HS-27A (cell line): ENCODE results near the gene WDR7.

Experiments used
- DNase-seq: peaks from one replicate; pipeline ENCODE4 v3.0.0-alpha.2; 2012; ENCODE audit warnings: low read depth, missing footprints

The WDR7 gene

GRCh38 chr18:56804395-56804794, 153.2 kb downstream of the WDR7 start:
- DNase-seq: no peak

GRCh38 chr18:56807901-56808300, 156.7 kb downstream of the WDR7 start:
- no peak for DNase-seq

DNA sequence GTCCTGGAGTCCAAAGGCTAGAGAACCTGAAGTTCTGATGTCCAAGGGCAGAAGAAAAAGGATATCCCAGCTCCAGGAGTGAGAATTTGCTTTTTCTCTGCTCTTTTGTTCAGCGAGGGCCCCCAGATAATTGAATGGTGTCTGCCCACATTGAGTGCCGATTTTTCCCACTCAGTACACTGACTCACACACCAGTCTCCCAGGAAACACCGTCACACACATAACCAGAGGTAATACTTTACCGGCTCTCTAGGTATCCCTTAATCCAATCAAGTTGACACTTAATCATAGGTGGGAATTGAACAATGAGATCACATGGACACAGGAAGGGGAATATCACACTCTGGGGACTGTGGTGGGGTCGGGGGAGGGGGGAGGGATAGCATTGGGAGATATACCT, 161.5 kb downstream of the WDR7 start:
- DNase-seq: no peak

DNA sequence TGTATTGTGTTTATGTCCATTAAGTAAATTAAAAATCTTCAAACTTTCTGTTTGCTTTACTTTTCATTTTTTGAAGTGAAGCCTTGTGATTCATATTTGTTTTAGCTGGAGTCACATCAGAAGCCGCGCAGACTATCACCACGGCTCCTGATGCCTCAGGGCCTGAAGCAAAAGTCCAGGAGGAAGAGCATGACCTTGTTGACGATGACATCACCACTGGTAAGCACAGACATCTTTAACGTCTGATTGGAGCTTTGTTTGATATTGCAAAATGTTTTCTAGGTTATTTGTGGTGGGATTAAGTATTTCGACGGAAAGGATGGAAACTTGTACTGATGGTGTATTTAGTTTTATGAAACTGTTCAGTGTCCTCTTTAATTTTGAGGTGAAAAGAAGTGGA, 164.8 kb downstream of the WDR7 start:
- DNase-seq: no peak

GRCh38 chr18:56823986-56824565, 172.9 kb downstream of the WDR7 start:
- peak; percentile 51 for DNase-seq

DNA sequence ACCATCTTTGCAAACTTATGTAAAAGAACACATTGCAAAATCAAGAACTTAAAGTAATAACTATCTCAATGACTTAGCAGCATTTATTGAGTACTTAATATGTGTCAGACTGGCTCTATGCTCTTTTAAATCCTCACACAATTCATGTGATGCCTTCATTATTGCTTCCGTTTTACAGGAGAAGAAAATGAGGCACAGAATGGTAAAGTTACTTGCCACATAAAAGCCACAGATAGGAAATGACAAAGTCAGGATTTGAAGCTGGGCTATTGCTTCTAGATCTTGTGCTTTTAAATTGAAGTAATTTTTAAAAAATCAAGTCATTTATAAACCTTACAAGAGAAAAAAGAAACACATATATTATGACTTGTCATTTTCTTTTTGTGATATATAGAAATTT, 174.2 kb downstream of the WDR7 start:
- no peak for DNase-seq

DNA sequence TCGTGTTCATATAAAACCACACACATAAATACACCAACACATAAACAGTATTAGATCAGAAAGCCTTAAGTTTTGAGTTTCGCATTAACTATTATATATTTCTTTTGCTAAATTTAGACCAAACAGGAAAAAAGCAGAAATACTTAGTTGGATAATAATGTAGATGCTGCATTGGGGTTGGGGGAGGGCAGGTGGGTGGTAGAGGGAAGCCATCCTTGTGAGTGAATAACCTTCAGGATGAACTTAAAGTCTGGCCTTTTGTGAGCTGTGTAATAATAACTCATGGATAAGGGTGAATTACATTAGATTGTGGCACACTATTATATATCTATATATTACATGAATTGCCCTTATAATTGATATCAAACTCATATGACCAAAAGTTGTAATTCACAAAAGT, 174.7 kb downstream of the WDR7 start:
- DNase-seq: no peak

DNA sequence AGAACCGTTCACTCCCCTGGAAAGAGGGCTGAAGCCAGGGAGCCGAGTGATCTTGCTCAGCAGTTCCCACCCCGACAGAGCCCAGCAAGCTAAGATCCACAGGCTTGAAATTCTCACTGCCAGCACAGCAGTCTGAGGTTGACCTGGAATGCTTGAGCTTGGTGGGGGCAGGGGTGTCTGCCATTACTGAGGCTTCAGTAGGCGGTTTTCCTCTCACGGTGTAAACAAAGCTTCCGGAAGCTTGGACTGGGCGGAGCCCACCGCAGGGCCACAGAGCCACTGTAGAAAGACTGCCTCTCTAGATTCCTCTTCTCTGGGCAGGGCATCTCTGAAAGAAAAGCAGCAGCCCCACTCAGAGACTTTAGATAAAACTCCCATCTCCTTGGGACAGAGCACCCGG, 180.8 kb downstream of the WDR7 start:
- DNase-seq: no peak

DNA sequence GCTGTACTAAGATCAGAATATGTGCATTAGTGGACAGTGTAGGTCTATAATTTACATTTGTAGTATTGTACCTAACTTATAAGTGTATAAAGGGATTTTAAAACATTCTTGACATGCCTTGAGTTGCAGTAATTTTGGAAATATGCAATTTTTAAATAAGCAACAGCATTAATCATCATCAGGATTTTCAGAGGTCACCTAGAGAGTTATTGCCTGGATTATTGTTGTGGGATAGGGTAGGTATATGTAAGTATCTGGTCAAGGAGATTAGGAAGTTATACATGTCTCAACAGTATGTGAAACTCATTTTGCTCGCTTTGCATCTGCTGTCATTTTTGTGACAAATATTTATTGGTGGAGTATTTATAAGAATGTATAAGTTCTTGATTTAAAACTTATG, 184.2 kb downstream of the WDR7 start:
- DNase-seq: peak; percentile 35

- no peak for DNase-seq
Measured at GRCh38 chr18:56836173-56836572, 185.0 kb downstream of the WDR7 start.

DNA sequence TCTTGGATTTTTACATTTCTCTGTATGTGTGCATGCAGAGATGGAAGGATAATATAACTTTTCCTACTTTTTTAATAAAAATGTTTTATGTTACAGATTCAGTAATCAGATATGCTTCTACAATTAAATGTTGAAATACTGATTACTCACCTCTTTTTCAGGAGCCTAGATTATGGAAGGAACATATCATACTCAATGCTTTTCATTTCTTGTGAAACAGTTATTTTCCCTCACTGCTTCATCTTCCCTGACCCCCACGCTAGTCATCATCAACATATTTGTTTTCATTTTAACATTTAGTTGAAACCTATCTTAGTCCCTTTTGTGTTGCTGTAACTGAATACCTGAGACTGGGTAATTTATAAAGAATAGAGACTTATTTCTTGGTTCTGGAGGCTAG, 190.7 kb downstream of the WDR7 start:
- no peak for DNase-seq

DNA sequence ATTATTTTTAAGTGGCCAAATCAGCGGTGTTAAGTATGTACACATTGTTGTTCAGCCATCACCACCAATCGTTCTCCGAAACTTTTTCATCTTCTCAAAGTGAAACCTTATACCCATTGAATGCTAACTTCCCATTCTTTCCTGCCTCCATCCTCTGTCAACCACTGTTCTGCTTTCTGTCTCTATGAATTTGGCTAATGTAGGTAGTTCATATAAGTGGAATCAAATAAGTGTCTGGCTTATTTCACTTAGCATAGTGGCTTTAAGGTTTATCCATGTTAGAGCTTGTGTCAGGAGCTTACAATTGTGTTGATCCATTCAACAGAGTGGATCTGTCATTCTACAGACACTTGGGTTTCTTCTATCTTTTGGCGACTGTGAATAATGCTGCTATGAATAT, 192.1 kb downstream of the WDR7 start:
- DNase-seq: no peak

GRCh38 chr18:56844556-56844955, 193.4 kb downstream of the WDR7 start:
- DNase-seq: no peak

DNA sequence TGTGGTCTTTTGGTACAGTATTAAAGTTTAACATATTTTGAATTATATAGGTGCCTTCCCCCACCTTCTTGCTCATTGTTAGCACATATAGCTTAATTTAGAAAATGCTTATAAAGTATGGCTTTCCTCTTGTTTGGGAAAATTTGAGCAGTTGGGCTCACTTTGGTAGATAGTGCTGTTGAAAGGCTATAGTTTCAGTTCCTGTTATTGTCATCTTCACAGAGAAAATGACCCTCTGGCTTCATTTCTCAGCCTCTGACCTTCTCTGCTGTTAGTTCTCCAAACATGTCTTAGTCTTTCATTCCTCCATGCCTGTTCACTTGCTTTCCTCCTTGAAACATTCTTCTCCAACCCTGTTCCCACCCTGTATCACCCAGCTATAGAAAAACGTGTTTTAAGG, 200.6 kb downstream of the WDR7 start:
- no peak for DNase-seq

DNA sequence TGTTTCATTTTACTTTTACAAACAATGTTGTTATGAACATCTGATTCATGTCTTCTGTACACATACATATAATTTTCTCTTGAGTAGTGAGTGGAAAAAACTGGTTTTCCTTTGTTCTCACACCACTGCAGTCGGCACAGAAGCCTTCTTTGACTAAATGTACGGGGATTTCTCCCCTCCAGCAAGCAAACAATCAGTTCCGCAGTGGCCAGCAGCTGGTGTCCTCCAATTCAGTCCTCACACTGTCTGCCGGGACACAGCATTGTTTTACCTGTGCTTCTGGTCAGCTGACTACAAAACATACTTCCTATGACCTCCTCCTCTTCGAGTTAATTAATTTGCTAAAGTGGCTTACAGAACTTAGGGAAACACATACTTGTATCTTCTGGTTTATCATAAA, 202.8 kb downstream of the WDR7 start:
- no peak for DNase-seq

GRCh38 chr18:56861244-56861643, 210.1 kb downstream of the WDR7 start:
- DNase-seq: no peak

GRCh38 chr18:56869189-56869777, 218.1 kb downstream of the WDR7 start:
- peak; percentile 29 for DNase-seq

DNA sequence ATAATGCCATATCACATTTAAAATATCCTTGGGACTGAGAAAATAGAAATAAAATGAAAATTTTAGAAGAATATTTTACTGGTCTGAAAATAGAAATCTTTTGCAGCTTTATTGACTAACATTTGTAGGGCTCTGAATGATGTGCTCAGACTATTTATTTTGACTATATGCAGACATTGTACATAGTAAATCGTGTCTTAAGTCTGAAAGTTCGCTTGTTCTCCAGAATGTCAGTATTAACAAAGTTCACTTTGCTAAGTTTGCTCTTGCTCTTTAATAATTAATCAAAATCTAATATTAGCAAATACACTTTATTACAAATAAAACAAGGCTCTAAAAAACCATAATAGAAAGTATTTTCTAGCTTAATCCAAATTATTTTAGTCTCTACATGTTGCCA, 219.8 kb downstream of the WDR7 start:
- DNase-seq: no peak

DNA sequence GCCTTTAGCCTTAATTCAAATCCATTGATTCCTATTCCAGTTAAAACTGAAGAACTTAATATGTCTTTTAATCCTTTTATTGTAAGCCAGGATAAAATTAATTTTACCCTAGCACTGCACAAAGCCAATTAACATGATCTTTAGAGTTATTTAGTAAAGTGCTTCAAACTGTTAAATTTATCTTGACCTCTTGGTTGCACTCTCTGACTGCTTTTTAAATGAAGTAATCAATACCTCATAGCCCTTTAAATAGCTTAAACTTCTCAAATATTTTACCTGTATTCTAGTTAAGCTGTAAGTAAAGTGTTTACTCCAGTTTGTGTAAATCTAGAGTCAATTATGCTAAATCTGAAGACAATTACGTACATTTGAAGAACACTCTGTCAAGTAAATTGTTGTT, 221.0 kb downstream of the WDR7 start:
- DNase-seq: no peak

DNA sequence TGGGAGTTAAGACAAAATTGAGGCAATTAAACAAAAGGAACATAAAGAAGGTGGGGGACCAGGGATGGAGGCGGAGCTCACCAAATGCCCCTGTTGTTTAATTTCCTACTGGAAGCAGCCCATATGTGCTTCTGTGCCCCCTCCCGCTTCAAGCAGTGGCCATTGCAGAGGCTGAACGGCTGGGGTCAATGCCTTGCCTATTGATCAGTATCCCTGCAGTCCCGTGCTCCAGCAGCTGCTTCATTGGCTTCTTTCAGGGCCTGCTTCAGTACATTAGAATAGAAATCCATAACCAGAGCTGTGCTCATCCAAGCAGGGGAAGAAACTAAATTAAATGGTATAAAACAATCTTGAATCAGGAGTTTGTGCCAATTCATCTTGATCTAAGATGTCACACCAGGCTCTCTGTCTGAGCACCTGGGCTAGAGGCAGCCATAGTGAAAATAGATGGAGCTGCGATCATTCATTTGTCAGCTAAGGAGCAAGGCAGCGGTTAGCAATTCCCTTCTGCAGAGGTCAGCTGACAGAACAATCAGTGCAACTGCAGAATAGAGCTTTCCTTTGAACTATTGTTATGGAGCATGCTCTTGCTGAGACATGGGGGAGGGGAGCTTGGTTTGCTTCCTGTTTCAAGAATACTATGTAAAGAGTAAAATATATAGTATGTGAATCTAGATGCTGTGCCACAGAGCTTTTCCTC, 222.4 kb downstream of the WDR7 start:
- DNase-seq: no peak

DNA sequence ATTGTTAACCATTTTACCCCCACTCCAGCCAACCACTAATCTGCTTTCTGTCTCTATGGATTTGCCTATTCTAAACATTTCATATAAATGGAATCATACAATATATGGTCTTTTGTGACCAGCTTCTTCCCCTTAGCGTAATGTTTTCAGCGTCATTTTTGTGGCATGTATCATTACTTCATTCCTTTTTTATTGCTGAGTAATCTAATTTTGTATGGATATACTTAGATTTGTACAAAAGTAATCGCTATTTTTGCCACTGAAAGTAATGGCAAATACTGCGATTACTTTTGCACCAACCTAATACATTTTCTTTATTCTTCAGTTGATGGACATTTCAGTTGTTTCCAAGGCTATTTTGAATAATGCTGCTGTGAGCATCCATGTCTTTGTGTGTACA, 227.6 kb downstream of the WDR7 start:
- DNase-seq: no peak

DNA sequence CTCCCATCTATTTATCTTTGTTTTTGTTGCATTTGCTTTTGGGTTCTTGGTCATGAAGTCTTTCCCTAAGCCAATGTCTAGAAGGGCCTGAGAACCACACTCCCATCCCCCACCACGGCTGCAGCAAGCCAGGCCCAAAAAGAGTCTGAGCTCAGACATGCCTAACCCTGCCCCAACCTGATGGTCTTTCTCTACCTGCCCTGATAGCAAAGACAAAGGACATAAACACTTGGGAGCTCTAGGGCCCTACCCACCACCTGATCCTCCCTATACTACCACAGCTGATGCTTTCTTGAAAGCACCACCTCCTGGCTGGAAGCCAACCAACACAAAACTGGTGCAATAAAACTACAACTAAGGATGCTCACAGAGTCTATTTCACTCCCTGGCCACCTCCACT, 233.4 kb downstream of the WDR7 start:
- DNase-seq: no peak

DNA sequence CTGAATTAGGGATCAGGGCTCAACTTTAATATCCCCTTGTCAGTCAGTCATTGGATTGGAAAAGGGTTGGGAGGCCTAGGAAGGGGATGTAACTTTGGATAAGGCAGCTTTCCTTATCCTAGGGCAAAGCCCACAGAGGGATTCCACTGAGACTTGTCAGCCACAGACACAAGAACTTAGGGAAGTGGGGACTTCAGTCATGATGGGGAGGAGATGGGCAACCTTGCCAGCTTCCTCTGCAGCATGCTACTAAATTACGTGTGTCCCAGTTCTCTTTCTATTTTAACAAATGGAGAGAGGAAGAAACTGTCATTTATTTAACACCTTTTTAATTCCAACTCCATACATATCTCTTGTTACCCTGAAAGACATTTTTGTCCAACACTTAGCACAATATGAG, 237.8 kb downstream of the WDR7 start:
- no peak for DNase-seq

DNA sequence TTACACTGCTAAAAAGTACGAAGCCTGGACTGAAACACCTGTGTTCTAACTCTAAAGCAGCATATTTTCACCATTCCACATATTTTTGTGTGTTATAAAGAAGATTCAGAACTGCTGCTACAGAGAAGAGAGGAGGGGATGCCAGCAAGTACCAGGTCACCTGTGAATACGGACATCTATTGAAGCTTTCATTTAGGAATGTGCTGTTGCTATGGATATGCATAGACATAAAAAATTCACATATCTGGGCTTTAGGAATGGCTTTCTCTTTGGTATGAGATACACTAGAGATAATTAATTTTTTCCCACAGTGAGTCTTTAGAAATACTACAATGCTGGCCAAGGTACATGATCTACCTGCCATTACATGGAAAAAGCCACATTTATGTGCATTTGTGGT, 238.5 kb downstream of the WDR7 start:
- no peak for DNase-seq
